ENCODE results near the gene GDPD4.

The GDPD4 gene

DNA sequence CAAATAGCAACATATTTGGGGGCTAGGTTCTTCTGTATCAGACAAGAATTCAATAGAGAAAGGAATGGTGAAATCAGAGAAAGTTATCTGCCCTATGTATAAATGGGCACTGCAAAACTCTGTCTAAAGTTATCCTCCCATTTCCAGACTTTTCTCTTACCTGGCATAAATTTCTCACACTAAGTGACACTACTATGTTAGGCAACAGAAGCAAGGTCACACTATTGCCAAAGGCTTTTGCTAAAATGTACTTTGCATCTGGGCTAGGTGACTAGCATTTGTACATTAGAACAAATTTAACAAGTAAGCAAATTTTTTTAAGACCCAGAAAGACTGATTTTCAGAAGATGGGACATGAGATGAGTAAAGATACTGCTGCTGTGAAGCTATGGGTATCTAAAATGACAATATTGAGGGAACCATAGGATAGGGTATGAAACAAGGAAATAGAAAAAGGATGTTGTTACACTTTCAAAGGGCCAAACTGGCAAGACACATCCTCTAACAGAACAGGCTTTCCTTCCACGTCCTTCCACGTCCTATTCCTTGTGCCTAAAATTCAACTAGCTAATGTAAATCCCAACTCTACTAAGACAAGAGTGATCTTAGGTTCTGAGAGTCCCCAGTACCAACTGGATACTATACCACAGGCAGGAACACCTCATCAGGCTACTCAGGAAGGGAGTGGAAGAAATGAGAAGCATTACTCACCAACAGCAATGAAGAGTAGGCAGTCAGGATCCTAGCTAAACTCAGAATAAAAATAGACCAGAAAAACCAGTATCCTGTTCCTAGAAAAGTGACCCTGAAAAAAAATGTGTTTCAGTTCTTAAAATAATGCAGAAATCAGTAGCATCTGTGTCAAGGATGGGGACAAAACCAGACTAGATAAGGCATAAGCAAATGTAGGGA, 22.6 kb downstream of the GDPD4 start:
- ChIA-PET CTCF (no interaction called here), POLR2A (no interaction called here)
- TF ChIP-seq, protein P1, sequence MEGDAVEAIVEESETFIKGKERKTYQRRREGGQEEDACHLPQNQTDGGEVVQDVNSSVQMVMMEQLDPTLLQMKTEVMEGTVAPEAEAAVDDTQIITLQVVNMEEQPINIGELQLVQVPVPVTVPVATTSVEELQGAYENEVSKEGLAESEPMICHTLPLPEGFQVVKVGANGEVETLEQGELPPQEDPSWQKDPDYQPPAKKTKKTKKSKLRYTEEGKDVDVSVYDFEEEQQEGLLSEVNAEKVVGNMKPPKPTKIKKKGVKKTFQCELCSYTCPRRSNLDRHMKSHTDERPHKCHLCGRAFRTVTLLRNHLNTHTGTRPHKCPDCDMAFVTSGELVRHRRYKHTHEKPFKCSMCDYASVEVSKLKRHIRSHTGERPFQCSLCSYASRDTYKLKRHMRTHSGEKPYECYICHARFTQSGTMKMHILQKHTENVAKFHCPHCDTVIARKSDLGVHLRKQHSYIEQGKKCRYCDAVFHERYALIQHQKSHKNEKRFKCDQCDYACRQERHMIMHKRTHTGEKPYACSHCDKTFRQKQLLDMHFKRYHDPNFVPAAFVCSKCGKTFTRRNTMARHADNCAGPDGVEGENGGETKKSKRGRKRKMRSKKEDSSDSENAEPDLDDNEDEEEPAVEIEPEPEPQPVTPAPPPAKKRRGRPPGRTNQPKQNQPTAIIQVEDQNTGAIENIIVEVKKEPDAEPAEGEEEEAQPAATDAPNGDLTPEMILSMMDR (IDR thresholded peaks at IDR 0.05; ENCODE audit: insufficient read depth, low read length, missing control alignments), result no peak
- DNase-seq (ENCODE audit: low read depth, low spot score), result no peak
- H3K4me3 ChIP-seq (ENCODE audit: low read depth, low read length), result no peak overlapping the region

DNA sequence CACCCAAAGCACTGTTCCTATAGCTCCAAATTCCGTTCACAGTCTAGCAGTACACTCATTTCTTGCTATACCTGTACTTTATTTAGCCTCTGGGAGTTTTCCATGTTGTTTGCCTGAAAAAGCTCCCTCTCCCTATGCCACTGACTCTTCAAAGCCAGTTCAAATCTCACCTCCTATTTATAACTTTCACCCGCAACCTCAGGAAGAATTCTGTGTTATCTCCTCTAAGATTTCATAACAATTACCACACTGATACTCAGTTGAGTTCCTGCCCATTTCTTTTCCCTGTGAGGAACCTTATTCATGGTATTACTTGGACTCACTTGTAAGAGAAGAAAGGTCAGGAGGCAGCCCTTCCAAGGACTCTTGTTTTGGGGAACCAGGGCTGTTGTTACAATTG, 25.2 kb downstream of the GDPD4 start:
- ChIA-PET POLR2A (no interaction called here), CTCF (interaction anchor here (1.1 kb wide), 1 partner anchor 11 kb away, joined by 3 read pairs; no protein-coding TSS in a partner anchor)
- TF ChIP-seq, protein P1 (IDR thresholded peaks at IDR 0.05; ENCODE audit: insufficient read depth, low read length, missing control alignments), result no peak
- no peak for DNase-seq (ENCODE audit: low read depth, low spot score)
- no peak overlapping the region for H3K4me3 ChIP-seq (ENCODE audit: low read depth, low read length)

DNA sequence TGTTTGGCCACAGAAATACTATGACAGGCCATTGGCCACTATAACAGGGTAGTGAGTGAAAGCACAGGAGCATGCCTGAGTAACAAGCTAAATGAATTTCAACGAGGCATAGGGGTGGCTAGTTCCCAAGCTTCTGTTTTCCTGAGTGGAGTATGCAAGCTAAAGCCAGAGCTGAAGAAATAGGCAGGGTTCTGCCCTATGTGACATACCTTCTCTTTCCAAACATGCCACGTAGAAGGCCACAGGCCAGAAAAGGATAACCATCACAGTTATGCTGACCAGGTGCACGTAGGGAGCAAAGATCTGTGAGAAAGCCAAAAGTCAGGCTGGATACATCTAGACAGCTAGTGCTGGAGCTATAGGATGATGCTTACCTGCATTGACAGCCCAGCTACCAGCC, 30.6 kb downstream of the GDPD4 start:
- no peak for DNase-seq (ENCODE audit: low read depth, low spot score)
- POLR2A ChIA-PET, result no interaction called here

DNA sequence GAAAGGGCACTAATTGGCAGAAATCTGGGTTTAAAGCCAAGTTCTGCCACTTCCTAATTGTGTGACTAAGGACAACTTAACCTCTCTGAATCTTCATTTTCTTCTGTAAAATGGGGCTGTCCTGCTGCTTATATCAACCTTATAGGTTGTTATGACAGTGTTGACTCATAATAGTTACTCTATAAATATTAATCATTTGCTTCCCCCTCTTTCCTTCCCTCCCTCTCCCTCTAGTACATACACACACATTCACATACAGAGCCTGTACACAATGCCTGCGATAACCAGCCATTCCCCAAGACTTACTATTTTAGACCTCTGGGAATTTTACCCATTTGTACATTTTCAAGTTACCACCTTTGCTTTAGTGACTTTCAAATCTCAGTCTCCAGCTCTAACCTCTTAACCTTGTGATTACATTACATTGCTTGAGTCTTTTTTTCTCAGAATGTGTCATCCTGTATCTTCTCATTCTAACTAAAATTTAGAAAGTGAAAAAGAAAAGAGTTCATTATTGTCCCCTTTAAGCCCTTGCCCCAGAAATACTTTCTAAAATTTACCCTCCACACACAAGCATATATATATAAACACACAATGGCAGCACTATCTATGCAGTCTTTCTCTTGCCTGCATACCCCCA, 31.9 kb downstream of the GDPD4 start:
- DNase-seq (ENCODE audit: low read depth, low spot score), result no peak

More for the DNA sequence above, 30.6 kb downstream of the GDPD4 start:
- TF ChIP-seq, protein P1 (IDR thresholded peaks at IDR 0.05; ENCODE audit: insufficient read depth, low read length, missing control alignments), result no peak
- CTCF ChIA-PET, result interaction anchor here (0.7 to 1.2 kb wide), 2 partner anchors 12 to 20 kb away, joined by 3 read pairs; no protein-coding TSS in a partner anchor
- no peak overlapping the region for H3K4me3 ChIP-seq (ENCODE audit: low read depth, low read length)

DNA sequence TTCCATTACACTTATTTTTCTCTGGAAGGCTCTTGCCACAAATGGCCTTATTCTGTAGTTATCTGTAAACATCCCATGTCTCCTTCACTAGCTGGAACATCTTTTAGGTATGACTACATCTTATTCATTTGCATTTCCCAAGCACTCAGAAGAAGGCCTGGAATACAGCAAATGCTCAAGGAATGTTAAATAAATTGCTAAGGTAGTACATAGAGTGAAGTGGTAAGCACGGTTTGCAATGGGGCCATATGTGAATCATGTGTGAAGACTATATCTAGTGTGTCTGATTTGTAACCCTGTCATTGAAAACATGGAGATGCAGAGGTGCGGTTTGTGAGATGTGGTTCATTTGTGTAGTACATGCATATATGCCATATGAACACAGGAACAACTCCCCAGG, 33.5 kb downstream of the GDPD4 start:
- no peak overlapping the region for H3K4me3 ChIP-seq (ENCODE audit: low read depth, low read length)
- TF ChIP-seq, protein P1 (IDR thresholded peaks at IDR 0.05; ENCODE audit: insufficient read depth, low read length, missing control alignments), result no peak
- POLR2A ChIA-PET, result interaction anchor here (0.5 to 0.6 kb wide), 2 partner anchors 143 to 275 kb away, joined by 4 to 5 read pairs; no protein-coding TSS in a partner anchor
- DNase-seq (ENCODE audit: low read depth, low spot score), result peak; percentile 61
- CTCF ChIA-PET, result no interaction called here

More for the DNA sequence above, 31.9 kb downstream of the GDPD4 start:
- TF ChIP-seq, protein P1 (IDR thresholded peaks at IDR 0.05; ENCODE audit: insufficient read depth, low read length, missing control alignments), result no peak
- POLR2A ChIA-PET, result no interaction called here
- no peak overlapping the region for H3K4me3 ChIP-seq (ENCODE audit: low read depth, low read length)
- CTCF ChIA-PET, result no interaction called here

DNA sequence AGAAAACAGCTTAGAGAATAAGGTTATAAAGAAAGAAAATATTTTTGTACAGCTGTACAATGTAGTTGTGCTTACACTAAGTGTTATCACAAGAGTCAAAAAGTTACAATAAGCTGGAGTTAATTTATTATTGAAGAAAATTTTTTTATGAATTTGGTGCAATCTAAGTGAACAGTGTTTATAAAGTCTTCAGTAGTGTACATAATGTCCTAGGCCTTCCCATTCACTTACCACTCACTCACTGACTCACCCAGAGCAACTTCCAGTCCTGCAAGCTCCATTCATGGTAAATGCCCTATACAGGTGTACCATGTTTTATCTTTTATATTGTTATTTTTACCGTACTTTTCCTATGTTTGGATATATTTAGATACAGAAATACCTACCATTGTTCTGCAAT, 34.7 kb downstream of the GDPD4 start:
- TF ChIP-seq, protein P1 (IDR thresholded peaks at IDR 0.05; ENCODE audit: insufficient read depth, low read length, missing control alignments), result no peak
- ChIA-PET POLR2A (no interaction called here), CTCF (interaction anchor here (1.2 kb wide), 1 partner anchor 10 kb away, joined by 3 read pairs; no protein-coding TSS in a partner anchor)
- H3K4me3 ChIP-seq (ENCODE audit: low read depth, low read length), result no peak overlapping the region
- DNase-seq (ENCODE audit: low read depth, low spot score), result no peak
